ENCODE data around the gene IGFL4. TPM values are rescaled to one million over a fixed set of nuclear protein-coding genes. Genes with fewer than 3 reads are reported as not detected.

Gene IGFL4
- total and polyA plus RNA-seq, 2 of the 8 experiments (the other 6 are each of a cell fraction or from before 2014, with no cell fraction given), result 0.05 to 0.11 TPM

GRCh38 chr19:46006411-46006810 lies 34.4 kb downstream of the IGFL4 start (continued):
- TF ChIP-seq E2F6 (IDR thresholded peaks at IDR 0.05) (no peak), SUZ12 (IDR thresholded peaks at IDR 0.05; ENCODE audit: low read length) (no peak), CTBP2 (IDR thresholded peaks at IDR 0.05; ENCODE audit: borderline replicate concordance, insufficient read depth, insufficient read length, low read length) (no peak), CREB1 (IDR thresholded peaks at IDR 0.05) (no peak), SIN3A (conservative IDR thresholded peaks at IDR 0.05 in 1 of 2, IDR thresholded peaks at IDR 0.05 in 1 of 2; ENCODE audit: low read depth in 1 of 2, low read length in 2 of 2) (no peak), KDM1A (IDR thresholded peaks at IDR 0.05; ENCODE audit: borderline replicate concordance, low read length) (no peak), BCL11A (IDR thresholded peaks at IDR 0.05; ENCODE audit: low read depth in 2 of 2, low read length in 2 of 2) (no peak), TAF1 (IDR thresholded peaks at IDR 0.05; ENCODE audit: low read depth, low read length) (no peak)
